HG03342 (cell line): ENCODE data around the gene ELMO1.

Experiments
- ATAC-seq: cut with Tn5 transposase; IDR thresholded peaks from one replicate; pipeline ENCODE4 v1.9.1; 2021; ENCODE audit warnings: mild to moderate bottlenecking, moderate library complexity; ENCODE audit not compliant: unreplicated experiment

The ELMO1 gene

DNA sequence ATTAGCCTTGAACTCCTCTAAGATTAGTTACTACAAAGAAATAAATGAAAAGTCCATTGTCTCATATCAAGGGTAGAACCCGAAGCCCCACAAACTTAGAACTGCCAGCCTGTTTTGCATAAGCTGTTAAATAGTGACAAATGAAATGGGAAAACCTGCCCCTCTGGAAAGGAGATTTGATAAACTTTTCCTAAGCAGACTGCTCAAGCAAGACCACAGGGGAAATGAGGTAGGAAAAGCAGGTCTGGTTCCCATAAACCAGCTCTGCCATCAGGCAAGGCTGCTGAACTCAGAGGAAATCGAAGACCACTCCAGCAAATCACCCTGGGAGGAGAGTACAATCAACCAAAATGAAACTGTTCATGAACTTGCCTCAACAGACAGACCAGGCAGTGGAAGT is 542.8 kb downstream of the ELMO1 start:
- no peak for ATAC-seq

DNA sequence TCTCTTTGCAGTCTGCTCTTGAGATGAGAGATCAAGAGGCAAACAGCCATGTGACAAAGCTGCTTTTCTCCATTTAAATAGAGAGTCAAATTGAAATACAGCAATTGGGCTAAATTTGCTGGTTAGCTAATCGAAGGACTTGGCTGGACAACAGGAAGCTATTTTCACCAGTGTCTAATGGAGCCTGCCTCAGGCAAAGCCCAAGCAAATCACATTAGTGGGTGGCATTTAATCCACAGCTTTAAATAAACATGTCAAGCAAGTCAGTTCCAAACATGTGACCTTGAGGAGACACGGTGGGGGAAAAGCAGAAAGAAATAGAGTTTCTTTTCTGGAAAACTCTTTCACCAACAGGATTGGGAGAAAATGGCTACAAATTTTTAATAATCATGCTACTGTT is 543.9 kb downstream of the ELMO1 start:
- ATAC-seq: no peak

DNA sequence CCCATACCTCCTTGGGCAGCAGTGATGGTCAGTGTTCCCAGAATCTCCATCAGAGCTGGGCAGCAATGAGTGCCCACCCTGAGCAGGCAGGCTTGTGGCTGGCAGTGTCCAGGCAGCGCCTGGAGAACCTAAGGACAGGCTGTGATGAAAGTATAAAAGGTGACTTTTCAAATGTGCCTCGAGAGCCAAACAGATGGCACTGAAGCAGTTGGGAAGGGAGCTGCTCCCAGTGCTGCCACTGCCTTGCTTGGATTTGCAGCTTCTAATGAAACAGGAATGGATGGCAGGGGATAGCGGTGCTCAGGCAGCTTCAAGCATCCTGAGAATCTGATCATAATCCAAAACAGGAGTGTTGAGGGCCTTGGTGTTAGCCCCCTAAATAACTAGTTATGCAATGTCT is 544.6 kb downstream of the ELMO1 start:
- ATAC-seq: no peak

- no peak for ATAC-seq
Observed at GRCh38 chr7:36900988-36901710, 547.5 kb downstream of the ELMO1 start.

GRCh38 chr7:36898186-36898585 is 550.5 kb downstream of the ELMO1 start:
- ATAC-seq: no peak

DNA sequence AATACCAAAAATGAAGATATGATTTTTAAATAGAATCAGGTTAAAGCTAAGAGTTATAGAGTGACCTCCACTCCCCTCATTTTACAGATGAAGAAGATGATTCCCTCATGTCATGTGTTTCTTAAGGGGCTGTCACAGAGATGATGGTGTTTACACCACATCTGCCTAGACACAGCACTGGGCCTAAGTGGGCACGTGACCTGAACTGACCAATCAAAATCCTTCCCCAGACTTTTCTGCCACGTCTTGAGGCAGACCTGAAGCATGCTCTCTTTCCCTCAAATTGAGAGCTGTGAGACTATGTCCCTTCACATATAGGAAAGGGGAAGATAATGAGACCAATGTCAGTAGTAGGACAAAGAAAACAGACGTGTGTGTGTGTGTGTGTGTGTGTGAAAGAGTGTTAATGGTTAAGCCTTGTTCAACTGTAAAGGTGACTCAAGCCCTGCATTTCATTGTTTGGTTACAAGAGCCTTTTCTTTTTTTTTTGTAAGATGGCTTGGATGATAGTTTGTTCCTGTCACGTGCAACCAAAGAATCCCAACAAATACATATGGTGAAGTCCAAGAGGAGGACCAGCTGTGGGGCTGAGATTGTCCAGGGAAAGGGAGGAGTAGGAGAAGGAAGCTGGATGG is 551.6 kb downstream of the ELMO1 start:
- no peak for ATAC-seq

DNA sequence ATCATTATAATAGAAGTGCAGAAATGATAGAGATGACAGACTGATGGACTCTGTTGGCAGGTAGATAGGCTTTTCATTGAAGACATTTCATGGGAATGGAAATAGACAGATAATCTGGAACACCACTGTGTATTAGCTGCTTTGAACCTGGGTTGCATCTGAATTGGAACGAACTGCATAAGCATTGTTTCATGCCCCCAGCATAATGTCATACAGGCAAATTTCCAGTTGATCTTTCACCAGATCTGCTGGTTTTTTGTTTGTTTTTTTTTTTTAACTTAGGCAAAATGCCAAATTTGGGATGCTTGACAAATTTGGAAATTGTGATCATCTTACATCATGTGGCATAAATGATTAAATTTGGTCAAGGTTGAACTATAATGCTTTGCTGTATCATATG is 552.2 kb downstream of the ELMO1 start:
- no peak for ATAC-seq

DNA sequence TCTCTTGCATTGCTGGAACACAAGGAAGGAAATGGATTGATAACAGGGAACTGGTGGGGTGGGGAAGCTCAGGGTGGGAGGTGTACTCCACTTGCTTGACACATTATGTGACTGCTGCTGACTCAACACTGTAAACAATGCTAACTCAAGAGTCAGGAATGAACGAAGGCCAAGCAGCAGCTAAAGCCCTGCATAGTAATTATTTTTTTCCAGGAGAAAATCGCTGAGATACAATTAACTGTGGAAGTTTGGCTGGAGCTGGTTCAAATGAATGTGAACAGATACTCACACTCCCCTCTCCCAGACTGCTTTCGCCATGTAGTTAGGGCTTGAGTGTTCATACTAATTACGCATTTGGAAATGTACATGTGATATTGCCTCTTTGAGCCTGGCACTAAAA is 553.5 kb downstream of the ELMO1 start:
- ATAC-seq: no peak

DNA sequence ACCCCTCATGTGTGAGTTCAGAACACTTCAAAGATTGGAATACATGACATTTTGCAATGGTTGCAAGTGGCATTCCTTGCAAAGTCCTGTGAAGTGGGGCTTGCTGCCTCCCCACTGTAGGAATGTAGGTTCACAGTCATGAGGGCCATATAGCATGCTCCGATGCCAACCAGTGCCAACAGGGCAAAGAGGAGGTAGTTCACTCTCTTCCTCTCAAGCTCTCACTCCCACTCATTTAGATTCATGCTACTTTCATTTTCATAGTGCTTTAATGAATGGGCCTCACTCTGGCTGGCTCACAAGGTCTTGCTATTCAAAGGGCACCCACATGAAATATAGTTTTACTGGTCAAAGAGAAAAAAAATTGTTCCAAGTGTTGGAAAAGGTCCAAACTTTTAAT is 554.5 kb downstream of the ELMO1 start:
- no peak for ATAC-seq

- ATAC-seq: no peak
Observed at GRCh38 chr7:36889182-36889581, 559.5 kb downstream of the ELMO1 start.

GRCh38 chr7:36887969-36888368 is 560.7 kb downstream of the ELMO1 start:
- no peak for ATAC-seq

- ATAC-seq: no peak
Observed at GRCh38 chr7:36887233-36887632, 561.4 kb downstream of the ELMO1 start.

DNA sequence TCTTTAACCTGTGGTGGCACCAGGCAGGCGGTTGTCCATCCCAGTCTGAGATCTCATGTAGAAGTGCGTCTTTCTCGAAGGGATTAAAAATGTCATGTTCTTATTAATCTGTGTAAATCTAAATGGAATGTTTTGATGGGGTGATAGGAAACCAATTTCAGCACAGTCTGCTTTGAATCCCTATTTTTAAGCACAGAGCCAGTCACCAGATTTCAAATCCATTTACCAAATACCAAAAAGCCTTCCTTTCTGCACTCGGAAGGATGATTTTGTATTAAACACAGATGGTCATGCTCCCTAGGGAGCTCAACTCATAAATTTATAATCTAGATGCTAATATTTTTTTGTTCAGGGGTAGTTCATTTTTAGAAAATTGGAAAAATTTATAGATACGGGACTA is 563.8 kb downstream of the ELMO1 start:
- ATAC-seq: no peak

- ATAC-seq: no peak
Observed at GRCh38 chr7:36884351-36884750, 564.3 kb downstream of the ELMO1 start.

DNA sequence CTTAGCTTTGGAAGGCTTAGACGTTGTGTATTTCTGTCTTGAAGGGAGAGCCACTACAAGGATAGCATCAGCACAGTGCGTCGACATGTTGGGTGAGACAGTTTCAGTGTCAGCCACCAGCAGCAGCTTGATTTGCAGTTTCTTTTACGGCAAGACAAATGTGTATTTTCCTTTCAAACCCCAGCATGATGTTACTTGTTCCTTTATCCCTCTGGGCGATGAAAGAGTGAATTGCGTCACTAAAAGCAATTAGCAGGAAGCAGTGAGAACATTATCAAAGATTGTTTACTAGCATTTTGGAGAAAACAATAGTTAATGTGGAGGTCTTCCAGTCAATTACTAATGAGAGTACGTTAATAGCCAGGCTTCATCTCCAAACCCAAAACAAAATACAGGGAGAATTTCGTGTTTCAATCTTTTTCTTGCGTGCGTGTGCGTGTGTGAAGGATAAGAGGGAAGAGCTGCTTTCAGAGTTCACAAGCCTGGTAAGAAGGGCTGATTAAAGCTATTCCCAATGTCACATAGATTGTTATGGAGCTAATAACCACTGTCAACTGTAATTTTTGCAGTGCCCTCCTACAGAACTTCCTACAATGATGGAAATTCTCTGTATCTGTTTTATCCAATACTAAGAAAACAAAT is 567.3 kb downstream of the ELMO1 start:
- ATAC-seq: no peak

GRCh38 chr7:36880108-36880507 is 568.6 kb downstream of the ELMO1 start:
- ATAC-seq: no peak

DNA sequence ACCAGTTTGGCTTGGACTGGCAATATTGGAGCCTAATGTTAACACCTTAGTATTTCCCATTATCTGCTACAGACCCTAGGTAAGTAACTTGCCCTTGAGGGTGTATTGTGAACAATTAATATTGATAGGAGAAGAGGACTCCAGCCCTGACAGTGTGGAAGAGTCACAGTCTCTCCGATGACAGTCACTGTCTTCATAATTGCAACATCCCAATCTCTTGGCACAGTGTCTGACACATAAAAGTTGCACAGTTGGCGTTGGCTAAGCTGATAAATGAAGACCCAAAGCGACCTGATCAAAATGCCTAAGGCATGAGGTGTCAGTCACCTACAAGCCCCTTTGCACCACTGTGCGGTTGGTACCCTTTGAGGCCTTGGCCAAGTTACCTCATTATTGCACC is 569.6 kb downstream of the ELMO1 start:
- ATAC-seq: no peak

DNA sequence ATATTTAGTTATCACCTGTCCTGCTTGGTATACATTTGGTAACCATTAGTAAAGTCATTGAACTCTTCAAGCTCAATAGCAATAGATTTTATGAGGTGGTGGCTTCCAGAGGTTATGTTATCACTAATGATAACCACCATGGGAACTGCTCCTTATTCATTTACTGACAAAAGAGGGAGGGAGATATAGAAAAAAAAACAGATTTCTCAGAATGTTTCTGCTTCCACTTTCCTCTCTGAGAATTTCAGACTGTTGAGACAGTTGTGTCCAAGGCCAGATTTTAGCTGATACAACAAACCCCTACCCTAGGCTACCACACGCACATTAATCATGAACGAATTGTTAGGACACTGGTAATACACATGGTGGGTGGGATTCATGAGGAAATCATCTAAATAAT is 570.4 kb downstream of the ELMO1 start:
- ATAC-seq: no peak

- no peak for ATAC-seq
Observed at GRCh38 chr7:36875794-36876193, 572.9 kb downstream of the ELMO1 start.

DNA sequence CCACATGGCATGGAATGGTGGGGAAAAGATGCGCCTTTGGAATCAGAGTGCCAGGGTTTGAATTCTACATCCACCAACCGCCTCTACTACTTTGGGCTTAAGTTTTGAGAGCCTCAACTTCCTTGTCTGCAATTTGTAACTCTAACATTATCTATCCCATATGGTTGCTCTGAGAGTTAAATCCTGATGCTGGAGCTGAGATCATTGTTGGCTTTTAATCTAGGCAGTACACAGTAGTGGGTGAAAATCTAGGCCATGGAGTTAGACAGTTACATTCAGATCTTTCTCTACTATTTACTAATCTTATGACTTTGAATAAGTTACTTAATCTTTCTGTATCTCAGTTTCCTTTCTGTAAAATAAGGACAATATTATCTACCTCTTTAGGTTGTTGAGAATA is 574.6 kb downstream of the ELMO1 start:
- ATAC-seq: no peak

DNA sequence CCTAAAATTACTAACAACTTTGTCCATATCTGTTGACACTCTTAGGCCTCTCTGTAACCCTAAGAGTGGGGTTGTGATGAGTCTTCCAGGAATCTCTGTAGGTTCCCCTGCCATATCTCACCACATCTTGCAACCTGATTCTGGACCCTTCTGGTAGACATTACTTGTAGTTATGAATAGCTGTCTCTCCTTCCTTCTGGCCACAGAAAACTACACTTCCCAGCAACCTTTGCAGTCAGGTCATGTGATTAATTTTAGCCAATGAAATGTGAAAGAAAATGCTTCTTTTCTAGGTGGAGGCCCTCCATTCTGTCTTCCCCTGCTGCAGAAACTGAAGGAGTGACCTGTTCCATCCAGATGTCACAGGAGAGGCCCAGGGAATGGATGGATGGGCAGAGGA is 576.8 kb downstream of the ELMO1 start:
- no peak for ATAC-seq

- ATAC-seq: no peak
Observed at GRCh38 chr7:36871355-36871738, 577.3 kb downstream of the ELMO1 start.
